HG03139 (cell line): Measurements from ENCODE around the gene UNC93B1.
"Not testable (repeated sequence)": the region's sequence is repeated elsewhere in the genome, so short reads cannot be mapped to it uniquely, and the experiment has no call there.

ENCODE experiments used
- ATAC-seq: cut with Tn5 transposase; IDR thresholded peaks from one replicate; pipeline ENCODE4 v1.9.1; 2021; ENCODE audit not compliant: unreplicated experiment

The UNC93B1 gene

GRCh38 chr11:67995579-67995978 is 8.3 kb downstream of the UNC93B1 start:
- not testable (repeated sequence) for ATAC-seq

DNA sequence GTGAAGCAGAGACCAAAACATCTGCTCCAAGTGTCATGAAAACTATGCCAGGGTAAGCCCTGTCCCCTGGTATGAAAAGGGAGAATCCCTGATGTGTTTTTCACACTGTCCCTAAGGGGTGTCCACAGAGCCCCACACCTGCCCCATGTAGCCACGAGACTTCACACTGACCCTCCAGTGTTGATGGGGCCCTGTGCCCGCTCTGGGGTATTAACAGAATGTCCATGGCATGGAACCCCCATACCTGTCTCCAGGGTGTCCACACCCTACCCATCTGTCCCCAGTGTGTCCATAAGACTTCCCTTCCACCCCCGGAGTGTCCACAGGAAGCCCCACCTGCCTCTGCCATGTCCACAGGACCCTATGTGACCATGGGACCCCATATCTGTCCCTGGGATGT is 8.8 kb downstream of the UNC93B1 start:
- not testable (repeated sequence) for ATAC-seq

DNA sequence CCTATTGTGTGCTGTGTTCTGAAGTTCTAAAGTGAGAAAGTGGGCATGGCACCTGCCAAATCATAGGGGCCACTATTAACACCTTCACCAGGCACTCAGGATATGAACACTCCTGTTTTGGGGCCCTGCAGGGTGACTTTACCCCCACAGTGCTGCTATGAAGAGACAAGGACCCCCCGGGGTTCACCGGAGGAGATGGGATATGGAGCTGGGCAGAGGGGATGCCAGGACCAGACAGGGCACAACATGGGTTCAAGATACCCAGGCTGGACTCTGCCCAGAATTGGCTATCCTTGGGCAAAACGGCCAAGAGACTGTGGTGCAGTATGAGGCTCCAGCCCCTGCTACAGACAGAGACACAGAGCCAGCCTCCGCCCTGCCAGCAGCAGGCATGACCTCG is 9.5 kb downstream of the UNC93B1 start:
- not testable (repeated sequence) for ATAC-seq

DNA sequence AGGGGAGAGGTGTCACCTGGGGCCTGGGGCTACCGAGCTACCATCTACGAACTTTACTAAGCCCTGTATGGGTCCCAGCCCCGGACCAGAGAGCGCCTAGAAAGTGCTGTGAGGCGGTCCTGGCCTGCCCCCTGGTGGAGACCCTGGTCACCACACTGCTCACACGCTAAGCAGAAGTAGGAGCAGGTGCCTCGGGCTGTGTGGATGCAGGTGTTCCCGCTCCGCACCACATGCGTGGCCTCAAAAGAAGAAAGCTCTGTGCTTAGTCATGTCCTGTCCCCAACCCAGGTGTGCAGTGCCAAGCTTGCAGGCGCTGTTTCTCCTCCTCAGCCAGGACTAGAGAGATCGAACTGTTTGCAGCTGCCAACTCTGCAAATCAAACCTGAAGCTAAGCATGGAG is 10.1 kb downstream of the UNC93B1 start:
- ATAC-seq = not testable (repeated sequence)

GRCh38 chr11:67991347-67992121 is 12.4 kb downstream of the UNC93B1 start:
- ATAC-seq = not testable (repeated sequence)

- ATAC-seq = not testable (repeated sequence)
Observed at GRCh38 chr11:67990546-67991346, 13.2 kb downstream of the UNC93B1 start.

- ATAC-seq = not testable (repeated sequence)
Observed at GRCh38 chr11:67985302-67985701, 18.6 kb downstream of the UNC93B1 start.

DNA sequence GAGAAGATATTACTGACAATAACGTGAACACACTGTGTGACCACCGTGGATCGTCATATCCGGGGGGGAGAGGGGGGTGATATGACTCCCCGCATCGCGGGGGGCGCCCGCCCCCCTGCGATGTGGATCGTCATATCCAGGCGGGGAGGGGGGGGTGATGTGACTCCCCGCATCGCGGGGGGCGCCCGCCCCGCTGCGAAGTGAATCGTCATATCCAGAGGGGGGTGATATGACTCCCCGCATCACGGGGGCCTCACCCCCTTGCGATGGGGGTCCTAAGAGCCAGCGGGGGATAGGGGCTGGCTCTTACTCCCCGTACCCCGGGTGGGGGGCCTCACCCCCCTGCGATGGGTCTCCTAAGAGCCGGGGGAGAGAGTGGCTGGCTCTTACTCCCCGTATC is 19.9 kb downstream of the UNC93B1 start:
- ATAC-seq = no peak

DNA sequence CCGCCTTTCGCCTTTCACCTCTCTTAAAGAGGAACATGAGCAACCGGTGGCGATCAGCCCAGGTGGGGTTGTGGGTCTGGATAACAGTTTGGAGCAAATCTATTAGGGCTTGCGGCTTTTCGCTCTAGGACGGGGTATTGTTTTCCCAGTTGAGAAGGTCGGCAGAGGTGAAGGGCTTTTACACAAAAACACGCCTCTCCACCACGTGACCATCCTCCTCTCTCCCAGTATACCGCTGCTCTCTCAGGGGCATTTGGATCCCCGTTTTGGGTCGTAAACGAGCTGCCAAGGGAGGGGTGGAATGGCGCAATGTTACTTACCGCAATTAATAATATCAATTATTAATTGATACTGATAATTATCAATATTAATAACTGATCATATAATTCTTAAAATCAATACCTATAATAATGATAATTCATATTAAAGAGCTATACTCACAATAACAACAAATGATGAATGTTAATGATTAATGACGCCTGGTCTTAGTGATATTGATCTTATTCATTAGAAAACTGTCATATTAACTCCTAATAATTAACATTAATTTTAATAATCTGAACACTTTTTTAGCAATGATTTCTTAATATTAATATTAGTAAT is 21.5 kb downstream of the UNC93B1 start:
- not testable (repeated sequence) for ATAC-seq

DNA sequence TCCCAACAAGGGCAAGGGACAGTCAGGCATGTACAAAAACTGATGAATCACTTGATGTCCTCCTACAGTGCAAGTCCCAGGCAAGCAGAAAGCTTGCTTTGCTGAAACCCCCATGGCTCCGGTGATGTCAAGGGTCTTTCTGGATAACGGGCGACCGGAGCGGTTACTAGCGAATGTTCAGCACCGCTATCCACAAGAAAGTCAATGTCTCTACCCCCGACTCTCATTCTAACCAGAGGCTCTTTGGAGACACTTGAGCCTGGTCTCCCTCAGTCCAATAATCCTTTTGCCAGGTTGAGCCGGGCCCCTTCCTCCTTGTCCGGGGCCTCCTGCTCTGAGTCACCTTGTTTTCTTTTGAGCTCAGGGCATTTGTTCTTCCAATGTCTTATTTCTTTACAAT is 22.7 kb downstream of the UNC93B1 start:
- ATAC-seq = not testable (repeated sequence)

DNA sequence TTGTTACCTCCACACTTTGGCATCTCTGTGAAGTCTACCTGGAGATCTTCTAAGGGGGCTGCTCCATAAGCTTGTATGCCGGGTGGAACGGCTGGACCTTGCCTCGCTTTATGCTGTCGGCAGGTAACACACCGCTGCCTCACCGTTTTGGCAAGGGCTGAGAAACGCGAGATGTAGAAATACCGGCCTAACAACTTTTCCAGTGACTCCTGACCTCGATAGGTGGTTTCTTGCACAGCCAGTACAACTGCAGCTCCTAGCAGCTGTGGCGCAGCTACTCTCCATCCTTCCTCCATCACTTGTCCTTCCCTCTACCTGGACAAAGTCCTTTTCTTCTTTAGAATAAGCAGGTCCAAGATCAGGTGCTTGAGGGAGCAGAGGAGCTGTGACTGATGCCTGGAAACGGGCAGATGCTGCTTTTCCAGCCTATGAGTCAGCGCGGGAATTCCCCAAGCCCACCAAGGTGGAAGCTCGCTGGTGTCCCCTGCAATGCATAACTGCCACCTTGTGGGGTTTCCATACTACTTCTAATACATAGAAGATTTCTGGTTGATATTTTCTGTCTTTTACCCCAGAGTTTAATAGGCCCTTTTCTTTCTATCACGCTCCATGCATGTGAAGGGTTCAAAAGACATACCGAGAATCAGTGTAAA is 25.0 kb downstream of the UNC93B1 start:
- ATAC-seq = not testable (repeated sequence)

DNA sequence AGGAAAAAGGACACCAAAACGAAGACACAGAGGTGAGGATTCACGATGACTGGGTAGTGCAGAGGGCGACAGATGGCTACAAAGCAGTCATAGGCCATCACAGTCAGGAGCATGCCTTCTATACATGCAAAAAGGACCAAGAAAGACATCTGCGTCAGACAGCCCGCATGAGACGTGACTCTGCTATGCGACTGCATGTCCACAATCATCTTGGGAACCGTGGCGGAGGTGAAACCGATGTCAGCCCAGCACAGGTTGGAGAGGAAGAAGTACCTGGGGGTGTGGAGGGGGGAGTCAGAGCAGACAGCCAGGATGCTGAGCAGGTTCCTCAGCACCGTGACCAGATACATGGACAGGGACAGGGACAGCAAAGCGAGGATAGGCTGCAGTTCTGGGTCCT is 29.2 kb downstream of the UNC93B1 start:
- not testable (repeated sequence) for ATAC-seq

GRCh38 chr11:67965830-67966348 is 38.0 kb downstream of the UNC93B1 start:
- ATAC-seq = not testable (repeated sequence)

- not testable (repeated sequence) for ATAC-seq
Observed at GRCh38 chr11:67964746-67965145, 39.2 kb downstream of the UNC93B1 start.

- ATAC-seq = not testable (repeated sequence)
Observed at GRCh38 chr11:67963879-67964278, 40.0 kb downstream of the UNC93B1 start.

- not testable (repeated sequence) for ATAC-seq
Observed at GRCh38 chr11:67963217-67963616, 40.7 kb downstream of the UNC93B1 start.

DNA sequence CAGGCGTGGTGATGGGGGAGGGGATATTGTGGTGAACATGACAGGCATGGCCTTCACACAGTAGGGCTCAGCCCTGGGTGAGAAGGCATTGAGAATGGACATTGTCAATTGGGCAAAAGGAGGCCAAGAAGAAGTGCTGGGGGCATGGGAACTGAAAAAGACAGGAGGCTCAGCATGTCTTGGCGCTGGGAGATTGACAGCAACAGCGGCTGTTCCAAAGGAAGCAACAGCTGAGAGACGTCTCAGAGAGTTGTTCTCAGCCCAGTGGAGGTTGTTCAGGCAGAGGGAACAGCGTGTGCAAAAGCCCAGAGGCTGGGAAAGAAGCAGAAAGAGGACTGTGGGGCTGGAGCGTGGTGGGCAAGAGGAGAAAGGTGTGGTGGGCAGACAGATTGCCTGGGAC is 47.7 kb downstream of the UNC93B1 start:
- not testable (repeated sequence) for ATAC-seq

DNA sequence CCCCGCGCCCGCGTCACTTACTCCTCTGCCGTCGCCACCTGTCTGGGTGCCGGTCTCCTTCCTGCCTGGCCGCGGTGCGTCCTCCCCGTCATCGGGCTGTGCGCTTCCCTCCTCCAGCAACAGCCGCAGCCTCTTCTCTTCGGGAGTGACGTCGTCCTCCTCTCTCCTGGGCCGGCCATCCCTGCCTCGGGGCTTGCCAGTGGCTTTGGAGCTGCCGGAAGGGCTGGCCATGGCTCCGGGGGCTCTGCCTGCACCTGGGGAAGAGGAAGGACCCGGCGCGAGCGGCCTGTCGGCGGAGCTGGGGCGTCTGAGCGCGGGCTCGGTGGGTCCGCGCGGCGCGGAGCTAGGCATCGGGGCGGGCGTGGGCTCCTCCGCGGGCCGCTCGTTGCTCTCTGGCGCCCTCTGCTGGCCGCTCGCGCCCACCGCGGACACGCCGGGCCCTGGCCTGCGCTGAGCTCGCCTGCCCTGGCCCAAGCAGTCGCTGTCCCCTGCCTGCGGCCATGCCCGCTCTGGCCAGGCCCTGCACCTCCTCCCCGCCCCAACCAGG is 48.4 kb downstream of the UNC93B1 start:
- not testable (repeated sequence) for ATAC-seq

- ATAC-seq = not testable (repeated sequence)
Observed at GRCh38 chr11:67954971-67955370, 48.9 kb downstream of the UNC93B1 start.

GRCh38 chr11:67954251-67954650 is 49.6 kb downstream of the UNC93B1 start:
- ATAC-seq = not testable (repeated sequence)
